ENCODE results near the gene TRAPPC3L.

GRCh38 chr6:116452531-116452930 lies 93.0 kb downstream of the TRAPPC3L start:
- no peak for TF ChIP-seq POLR2AphosphoS5 (IDR thresholded peaks at IDR 0.05)
- TF ChIP-seq CTCF (IDR thresholded peaks at IDR 0.05) = no peak
- TF ChIP-seq POLR2A (IDR thresholded peaks at IDR 0.05) = no peak

Measured in breast epithelium (tissue), 3 donors.